K562 (cell line): ENCODE results near the gene IGSF8. TPM values are rescaled to one million over a fixed set of nuclear protein-coding genes. Genes with fewer than 3 reads are reported as not detected.

Source experiments
- CBFA2T2 ChIP-seq: fragments of 450-650 bp; conservative IDR thresholded peaks from 2 replicates; pipeline ENCODE4 v1.6.1; 2017; ENCODE audit warnings: mild to moderate bottlenecking
- CBFB ChIP-seq: sonication (generic); formaldehyde crosslinking; IDR thresholded peaks from 2 replicates; pipeline ENCODE4 v1.4.0; 2020; ENCODE audit warnings: mild to moderate bottlenecking, missing genetic modification reagents
- CBX3 ChIP-seq, 2 experiments: IDR thresholded peaks; 1 replicate in 1 of 2; 2 replicates in 1 of 2; pipeline ENCODE4 v1.6.1; 2012; ENCODE audit warnings: inconsistent platforms in 2 of 2, low read length in 2 of 2, borderline replicate concordance in 1 of 2, control low read depth in 1 of 2
- ERF ChIP-seq: fragments of 450-650 bp; formaldehyde crosslinking; IDR thresholded peaks from 2 replicates; pipeline ENCODE4 v1.4.0; 2020; ENCODE audit warnings: mild to moderate bottlenecking, mixed read lengths
- ETS2 ChIP-seq: IDR thresholded peaks from 2 replicates; pipeline ENCODE4 v1.6.1; 2016; ENCODE audit warnings: borderline replicate concordance, missing genetic modification characterization, mild to moderate bottlenecking, moderate library complexity, missing compliant biosample characterization; ENCODE audit not compliant: poor library complexity, severe bottlenecking
- GABPA ChIP-seq: fragments of 200-800 bp; sonication (Bioruptor generic); conservative IDR thresholded peaks from 2 replicates; pipeline ENCODE4 v1.6.1; 2016; ENCODE audit warnings: low read depth, missing genetic modification characterization, missing compliant biosample characterization
- HIVEP1 ChIP-seq: fragments of 250-450 bp; sonication (Bioruptor Pico); IDR thresholded peaks from 2 replicates; pipeline ENCODE4 v1.4.0; 2020; ENCODE audit warnings: mild to moderate bottlenecking
- HMG20A ChIP-seq: fragments of 450-650 bp; formaldehyde crosslinking; conservative IDR thresholded peaks from 2 replicates; pipeline ENCODE4 v1.4.0; 2020; ENCODE audit warnings: mild to moderate bottlenecking, mixed read lengths
- HNRNPL ChIP-seq: fragments of 200-400 bp; formaldehyde crosslinking; IDR thresholded peaks from 2 replicates; pipeline ENCODE4 v1.6.1; 2017; ENCODE audit warnings: low read depth, mild to moderate bottlenecking, low read length
- HNRNPLL ChIP-seq: fragments of 200-400 bp; formaldehyde crosslinking; IDR thresholded peaks from 2 replicates; pipeline ENCODE4 v1.6.1; 2017; ENCODE audit warnings: low read length, low read depth, mild to moderate bottlenecking; ENCODE audit not compliant: poor library complexity, severe bottlenecking
- KAT8 ChIP-seq: fragments of 450-650 bp; IDR thresholded peaks from 2 replicates; pipeline ENCODE4 v1.6.1; 2016; ENCODE audit warnings: low read depth, mild to moderate bottlenecking
- LCOR ChIP-seq: sonication (generic); formaldehyde crosslinking; IDR thresholded peaks from 2 replicates; pipeline ENCODE4 v1.8.0; 2022; ENCODE audit warnings: mild to moderate bottlenecking, missing genetic modification reagents
- NCOA4 ChIP-seq: fragments of 450-650 bp; IDR thresholded peaks from 2 replicates; pipeline ENCODE4 v1.6.1; 2018; ENCODE audit warnings: mild to moderate bottlenecking; ENCODE audit not compliant: partially characterized antibody
- NONO ChIP-seq, 2 experiments: fragments of 200-400 bp in 1 of 2; fragments of 450-650 bp in 1 of 2; formaldehyde crosslinking in 1 of 2; IDR thresholded peaks; 2 replicates each; pipeline ENCODE4 v1.6.1; 2017; ENCODE audit warnings: low read depth in 2 of 2, mild to moderate bottlenecking in 2 of 2, moderate library complexity in 2 of 2, low read length in 1 of 2
- PHF8 ChIP-seq: fragments of 200-600 bp; sonication (generic); IDR thresholded peaks from 2 replicates; pipeline ENCODE4 v1.6.1; 2012; ENCODE audit warnings: mixed run types, mild to moderate bottlenecking, inconsistent platforms, low read length, moderate library complexity, borderline replicate concordance
- PKNOX1 ChIP-seq: fragments of 450-650 bp; IDR thresholded peaks from 2 replicates; pipeline ENCODE4 v1.6.1; 2016
- PTBP1 ChIP-seq: fragments of 200-400 bp; formaldehyde crosslinking; IDR thresholded peaks from 2 replicates; pipeline ENCODE4 v1.6.1; 2017; ENCODE audit warnings: low read depth, low read length
- RBM25 ChIP-seq: fragments of 200-400 bp; formaldehyde crosslinking; IDR thresholded peaks from 2 replicates; pipeline ENCODE4 v1.6.1; 2018; ENCODE audit warnings: low read length, low read depth, moderate library complexity; ENCODE audit not compliant: severe bottlenecking
- RCOR1 ChIP-seq, 2 experiments: IDR thresholded peaks; 2 replicates each; pipeline ENCODE4 v1.6.1; 2012; ENCODE audit warnings: low read depth in 2 of 2, low read length in 2 of 2, borderline replicate concordance in 1 of 2, improper control_type of control experiment in 1 of 2
- SETDB1 ChIP-seq: IDR thresholded peaks from one replicate; pipeline ENCODE4 v1.6.1; 2012; ENCODE audit warnings: low read length, control low read depth, inconsistent platforms
- TAL1 ChIP-seq: fragments of 450-650 bp; IDR thresholded peaks from 2 replicates; pipeline ENCODE4 v1.6.1; 2016; ENCODE audit warnings: mild to moderate bottlenecking
- TBP ChIP-seq: optimal IDR thresholded peaks from 2 replicates; pipeline ENCODE3; 2011; ENCODE audit warnings: low read depth, low read length, improper control_type of control experiment
- TCF7 ChIP-seq: sonication (generic); IDR thresholded peaks from 2 replicates; pipeline ENCODE4 v1.6.1; 2016; ENCODE audit warnings: antibody characterized with exemption, borderline replicate concordance
- TCF7L2 ChIP-seq: fragments of 150-350 bp; IDR thresholded peaks from 2 replicates; pipeline ENCODE4 v1.6.1; 2016; ENCODE audit warnings: low read depth, mild to moderate bottlenecking, low read length, moderate library complexity
- USF2 ChIP-seq: sonication (generic); formaldehyde crosslinking; IDR thresholded peaks from 2 replicates; pipeline ENCODE4 v1.5.0; 2020; ENCODE audit warnings: missing genetic modification reagents
- ZBTB43 ChIP-seq: sonication (generic); formaldehyde crosslinking; IDR thresholded peaks from 2 replicates; pipeline ENCODE4 v1.8.0; 2023; ENCODE audit warnings: mild to moderate bottlenecking, missing genetic modification reagents
- ZNF165 ChIP-seq: fragments of 250-450 bp; sonication (Bioruptor Pico); IDR thresholded peaks from 2 replicates; pipeline ENCODE4 v1.4.0; 2020; ENCODE audit warnings: borderline replicate concordance
- ZSCAN29 ChIP-seq: fragments of 450-650 bp; IDR thresholded peaks from 2 replicates; pipeline ENCODE4 v1.6.1; 2017
- polyA plus RNA-seq, 8 experiments: library from polyadenylated mRNA; depleted of rRNA in 4 of 8; stranded (reverse) in 5 of 8; unstranded in 3 of 8; fragments of >200 nt; fragmentation: Nextera tagmentation in 2 of 8; fragmentation: Illumina TruSeq in 1 of 8; extraction: Ambion mirVana in 2 of 8; extraction: Trizol in 1 of 8; gene quantifications; 2 replicates each; pipeline versions ENCODE4 v1.2.1 to v1.2.3, GENCODE V29; 2011 to 2014; ENCODE audit warnings: inconsistent platforms in 1 of 8, missing spikeins in 1 of 8
- total RNA-seq, 7 experiments: library from RNA; depleted of rRNA in 6 of 7; stranded (reverse); fragments of >200 nt in 6 of 7; fragmentation: Illumina TruSeq in 2 of 7; extraction: Trizol in 2 of 7; gene quantifications; 2 replicates each; pipeline versions ENCODE4 v1.2.1 to v1.2.3, GENCODE V29; 2011 to 2021; ENCODE audit warnings: low replicate concordance in 1 of 7

IGSF8 gene
- total and polyA plus RNA-seq, 9 of the 15 experiments (the other 6 are each of a cell fraction or from before 2014, with no cell fraction given) = 0.32 to 11.7 (median 3.2) TPM

- TF ChIP-seq PTBP1 (0 out of 2 replicates have a peak, but pooled peaks have one; percentile 71), HNRNPLL (peak; percentile 49), CBFB (CRISPR knock-in tag) (peak; percentile 99), KAT8 (no peak), GABPA (tag) (peak; percentile 51; the same call in 1 of the 2 replicates), USF2 (no peak), TCF7L2 (no peak), RBM25 (no peak), ZNF165 (CRISPR knock-in tag) (no peak), TAL1 (peak; percentile 99), TCF7 (peak; percentile 93), ZBTB43 (no peak), ETS2 (tag) (no peak), CBX3 (IDR thresholded peaks at IDR 0.05; ENCODE audit: borderline replicate concordance in 1 of 2, low read length in 2 of 2) (peak in 1 of 2 experiments; percentile 96; a peak in 2 of 3 replicates), ERF (peak; percentile 72; the same call in 1 of the 2 replicates), HMG20A (no peak), PHF8 (no peak), RCOR1 (IDR thresholded peaks at IDR 0.05; ENCODE audit: borderline replicate concordance in 1 of 2, low read depth in 2 of 2, low read length in 2 of 2) (peak; percentile 96 to 97), NONO (IDR thresholded peaks at IDR 0.05; ENCODE audit: low read depth in 2 of 2, low read length in 1 of 2) (peak in 1 of 2 experiments; percentile 78; a peak in 2 of 4 replicates), NCOA4 (peak; percentile 85), LCOR (peak; percentile 96), SETDB1 (no peak), PKNOX1 (peak; percentile 43; the same call in 1 of the 2 replicates), TBP (peak; percentile 18), ZSCAN29 (no peak), CBFA2T2 (peak; percentile 99), HNRNPL (0 out of 2 replicates have a peak, but pooled peaks have one; percentile 16), HIVEP1 (no peak)
These were observed 51.8 kb downstream of the IGSF8 start (continued) for GRCh38 chr1:160046494-160047110.
